Erythroblast (primary cell): ENCODE measurements around the gene EYA4.

Source experiments
- DNase-seq, 2 experiments: peaks; one replicate each; lab custom pipeline; 2025; lab: John Stamatoyannopoulos, UW
- GATA1 ChIP-seq: IDR thresholded peaks from 2 replicates; pipeline ENCODE4 v1.6.1; 2011; ENCODE audit warnings: low read depth, mild to moderate bottlenecking, control low read depth, low read length, moderate library complexity
- POLR2A ChIP-seq: IDR thresholded peaks from 2 replicates; pipeline ENCODE4 v1.6.1; 2011; ENCODE audit warnings: mild to moderate bottlenecking, low read length

EYA4 gene

GRCh38 chr6:133241086-133241900 lies at the start of gene EYA4:
Gene EYA4 (plus strand): TSS chr6:133241357. CDS start chr6:133274781, 33,424 bp downstream.
- no peak for DNase-seq
- TF ChIP-seq POLR2A (no peak), GATA1 (no peak)

GRCh38 chr6:133193396-133193795 lies 47.8 kb upstream of the EYA4 start:
- DNase-seq = no peak
- TF ChIP-seq POLR2A (no peak), GATA1 (no peak)

GRCh38 chr6:133198725-133199124 lies 42.4 kb upstream of the EYA4 start:
- no peak for DNase-seq
- no peak for TF ChIP-seq POLR2A
- no peak for TF ChIP-seq GATA1

- TF ChIP-seq POLR2A (no peak), GATA1 (no peak)
- DNase-seq = no peak
These were observed 39.9 kb upstream of the EYA4 start for GRCh38 chr6:133201231-133201630.

GRCh38 chr6:133202610-133203343 lies 38.4 kb upstream of the EYA4 start:
- DNase-seq = no peak
- TF ChIP-seq POLR2A = no peak
- TF ChIP-seq GATA1 = no peak

GRCh38 chr6:133203344-133203697 lies 37.8 kb upstream of the EYA4 start:
- TF ChIP-seq GATA1 (no peak), POLR2A (no peak)
- no peak for DNase-seq

- DNase-seq = no peak
- TF ChIP-seq GATA1 = no peak
- TF ChIP-seq POLR2A = no peak
These were observed 35.9 kb upstream of the EYA4 start for GRCh38 chr6:133205304-133205703.

- no peak for DNase-seq
- TF ChIP-seq GATA1 (no peak), POLR2A (no peak)
These were observed 34.2 kb upstream of the EYA4 start for GRCh38 chr6:133206942-133207341.

- TF ChIP-seq GATA1 (no peak), POLR2A (no peak)
These were observed 33.4 kb upstream of the EYA4 start for GRCh38 chr6:133207754-133208153.

GRCh38 chr6:133208183-133208755 lies 32.9 kb upstream of the EYA4 start:
- TF ChIP-seq POLR2A (no peak), GATA1 (no peak)
- no peak for DNase-seq

More at GRCh38 chr6:133207754-133208153, 33.4 kb upstream of the EYA4 start:
- no peak for DNase-seq

GRCh38 chr6:133214267-133214666 lies 26.9 kb upstream of the EYA4 start:
- DNase-seq = no peak
- TF ChIP-seq POLR2A (no peak), GATA1 (no peak)

- DNase-seq = no peak
- TF ChIP-seq GATA1 = no peak
- no peak for TF ChIP-seq POLR2A
These were observed 22.3 kb upstream of the EYA4 start for GRCh38 chr6:133218852-133219251.

GRCh38 chr6:133223452-133224029 lies 17.6 kb upstream of the EYA4 start:
- TF ChIP-seq POLR2A (no peak), GATA1 (no peak)

More at GRCh38 chr6:133223452-133224029, 17.6 kb upstream of the EYA4 start:
- no peak for DNase-seq
